OCI-LY7 (cell line): ENCODE results near the gene BAHCC1. TPM values are rescaled to one million over a fixed set of nuclear protein-coding genes. Genes with fewer than 3 reads are reported as not detected.

Experiments used
- BruUV-seq: library from RNA; stranded (reverse); fragments of 400-500 nt; replicated peaks from 2 replicates; lab custom pipeline; 2021; lab: Mats Ljungman, UMichigan
- CTCF ChIA-PET: fragments of 300-600 bp; sonication (Branson Sonifier 250); formaldehyde crosslinking; loops from one replicate; lab custom pipeline; 2022; ENCODE audit warnings: antibody characterized with exemption; ENCODE audit not compliant: unreplicated experiment; lab: Charles Lee
- POLR2A ChIA-PET: fragments of 300-600 bp; sonication (Branson Sonifier 250); formaldehyde crosslinking; loops from one replicate; lab custom pipeline; 2022; ENCODE audit warnings: antibody characterized with exemption; lab: Charles Lee
- DNase-seq: peaks from one replicate; pipeline ENCODE4 v3.0.0-alpha.2; 2015; ENCODE audit warnings: low spot score
- H2AFZ ChIP-seq: fragments of 200-600 bp; sonication (generic), shearing (Covaris generic); 2 replicates; pipeline ENCODE4 v1.6.1; 2014; ENCODE audit warnings: mild to moderate bottlenecking, antibody characterized with exemption, low read length, moderate library complexity
- H3K27ac ChIP-seq: fragments of 200-600 bp; sonication (generic); 2 replicates; pipeline ENCODE4 v1.5.1; 2014; ENCODE audit warnings: mixed run types, low read depth, mild to moderate bottlenecking, moderate library complexity, low read length, inconsistent platforms; ENCODE audit not compliant: poor library complexity, severe bottlenecking
- H3K36me3 ChIP-seq: fragments of 200-600 bp; sonication (generic); 2 replicates; pipeline ENCODE4 v1.6.1; 2014; ENCODE audit warnings: mild to moderate bottlenecking, antibody characterized with exemption, low read length, moderate library complexity, mixed read lengths; ENCODE audit not compliant: insufficient read depth
- H3K4me1 ChIP-seq: fragments of 200-600 bp; sonication (generic); 2 replicates; pipeline ENCODE4 v1.5.1; 2014; ENCODE audit warnings: mild to moderate bottlenecking, low read length; ENCODE audit not compliant: insufficient read depth, poor library complexity, severe bottlenecking
- H3K4me2 ChIP-seq: fragments of 200-600 bp; sonication (generic); 2 replicates; pipeline ENCODE4 v1.6.1; 2014; ENCODE audit warnings: mild to moderate bottlenecking, low read length
- H3K4me3 ChIP-seq: fragments of 200-600 bp; sonication (generic); 2 replicates; pipeline ENCODE4 v1.5.1; 2014; ENCODE audit warnings: mild to moderate bottlenecking, low read depth, low read length; ENCODE audit not compliant: poor library complexity, severe bottlenecking
- H3K79me2 ChIP-seq: fragments of 200-600 bp; sonication (generic); 2 replicates; pipeline ENCODE4 v1.6.1; 2016; ENCODE audit warnings: low read depth, mild to moderate bottlenecking, low read length, moderate library complexity, mixed read lengths; ENCODE audit not compliant: insufficient read depth
- H3K9me2 ChIP-seq: fragments of 200-600 bp; sonication (generic); 2 replicates; pipeline ENCODE4 v1.6.1; 2016; ENCODE audit warnings: mild to moderate bottlenecking, low read length, mixed read lengths; ENCODE audit not compliant: insufficient read depth
- H3K9me3 ChIP-seq: fragments of 200-600 bp; sonication (generic); 2 replicates; pipeline ENCODE4 v1.6.1; 2014; ENCODE audit warnings: mild to moderate bottlenecking, mixed run types, low read length, mixed read lengths
- H4K20me1 ChIP-seq: fragments of 200-600 bp; sonication (generic); 2 replicates; pipeline ENCODE4 v1.6.1; 2014; ENCODE audit warnings: mild to moderate bottlenecking, antibody characterized with exemption, low read length, moderate library complexity, mixed read lengths; ENCODE audit not compliant: insufficient read depth
- CTCF ChIP-seq: fragments of 200-600 bp; sonication (generic); conservative IDR thresholded peaks from 2 replicates; pipeline ENCODE4 v1.5.1; 2014; ENCODE audit warnings: mild to moderate bottlenecking, antibody characterized with exemption, low read length, moderate library complexity, mixed read lengths
- EZH2phosphoT487 ChIP-seq: fragments of 200-600 bp; sonication (generic); IDR thresholded peaks from 2 replicates; pipeline ENCODE4 v1.6.1; 2018; ENCODE audit warnings: low read depth, borderline replicate concordance, mild to moderate bottlenecking, mixed run types, antibody characterized with exemption, low read length, moderate library complexity, mixed read lengths
- intact Hi-C: fragments of 100-400 bp; cut with micrococcal nuclease; formaldehyde crosslinking; loops from one replicate; pipeline ENCODE4 v1.10.0; 2022; ENCODE audit not compliant: unreplicated experiment
- total RNA-seq, 2 experiments: library from RNA; depleted of rRNA in 1 of 2; stranded (reverse); fragments of >200 nt in 1 of 2; shearing (Covaris generic) in 1 of 2; gene quantifications; 2 replicates each; pipeline ENCODE4 v1.2.3, GENCODE V29; 2014 to 2022

BAHCC1 gene
- total RNA-seq, 2 experiments from 2014 or later = 5.2 to 5.5 TPM

GRCh38 chr17:81391293-81391935 is 3.8 kb upstream of the BAHCC1 start:
- TF ChIP-seq CTCF = no peak
- no peak for TF ChIP-seq EZH2phosphoT487
- intact Hi-C loops = loop anchor here (5.0 to 10.0 kb wide), 3 partner anchors 94 to 203 kb away; partner anchors contain the start of genes ACTG1 and SLC38A10
- H3K79me2 ChIP-seq = peaks cover 4% of the 10 kb centered on the region; the same call in 1 of the 2 replicates
- no peak for DNase-seq
- H2AFZ ChIP-seq = no peak overlapping the region
- peaks cover 43% of the 10 kb centered on the region for H3K4me1 ChIP-seq
- TSS peak; percentile 57 for BruUV-seq
- ChIA-PET CTCF (no interaction called here), POLR2A (interaction anchor here (0.6 to 1.3 kb wide), 2 partner anchors 22 to 493 kb away, joined by 3 read pairs; no protein-coding TSS in a partner anchor)
- H3K4me2 ChIP-seq = no peak overlapping the region
- 0 out of 2 replicates have a peak, but pooled peaks cover 10% of the 10 kb centered on the region for H4K20me1 ChIP-seq
- H3K9me3 ChIP-seq = no peaks in the 10 kb centered on the region
- H3K9me2 ChIP-seq = no peaks in the 10 kb centered on the region
- H3K4me3 ChIP-seq = no peak overlapping the region
- no peak overlapping the region for H3K27ac ChIP-seq
- H3K36me3 ChIP-seq = peaks cover 4% of the 10 kb centered on the region; the same call in 1 of the 2 replicates

GRCh38 chr17:81391936-81392908 is 3.0 kb upstream of the BAHCC1 start:
- Histone ChIP-seq H3K9me3 (no peaks in the 10 kb centered on the region), H3K9me2 (no peaks in the 10 kb centered on the region), H3K79me2 (peaks cover 4% of the 10 kb centered on the region; the same call in 1 of the 2 replicates), H3K4me2 (peak overlapping the region; percentile 75), H3K36me3 (peaks cover 4% of the 10 kb centered on the region; the same call in 1 of the 2 replicates), H3K27ac (no peak overlapping the region), H2AFZ (no peak overlapping the region), H4K20me1 (0 out of 2 replicates have a peak, but pooled peaks cover 10% of the 10 kb centered on the region), H3K4me3 (peak overlapping the region; percentile 74), H3K4me1 (peaks cover 50% of the 10 kb centered on the region)
- intact Hi-C loops = loop anchor here (2.0 to 10.0 kb wide), 4 partner anchors 95 to 203 kb away; partner anchors contain the start of genes ACTG1, FAAP100 and SLC38A10
- BruUV-seq = no TSS peak
- POLR2A ChIA-PET = interaction anchor here (1.2 to 1.3 kb wide), 2 partner anchors 23 to 56 kb away, joined by 3 read pairs; no protein-coding TSS in a partner anchor
- CTCF ChIA-PET = no interaction called here
- TF ChIP-seq EZH2phosphoT487 (no peak), CTCF (no peak)
- no peak for DNase-seq
